A673 (cell line): ENCODE measurements around the gene UST.

Source experiments
- CTCF ChIP-seq: fragments of 300-800, 200-600 bp; sonication (generic); conservative IDR thresholded peaks from 2 replicates; pipeline ENCODE4 v1.5.1; 2017; ENCODE audit warnings: low read depth, mild to moderate bottlenecking, antibody characterized with exemption, low read length, moderate library complexity, mixed read lengths
- EZH2 ChIP-seq: fragments of 200-600 bp; sonication (generic); IDR thresholded peaks from 2 replicates; pipeline ENCODE4 v1.6.1; 2017; ENCODE audit warnings: borderline replicate concordance, low read depth, mild to moderate bottlenecking, mixed read lengths, antibody characterized with exemption, low read length; ENCODE audit not compliant: poor library complexity, severe bottlenecking

- TF ChIP-seq CTCF (no peak), EZH2 (no peak)
These were observed 23.3 kb upstream of the UST start for GRCh38 chr6:148723484-148723883.
